Adrenal gland (tissue), 19 donors: ENCODE measurements around the gene TMEM63C. TPM values are rescaled to one million over a fixed set of nuclear protein-coding genes. Genes with fewer than 3 reads are reported as not detected.

Source experiments
- DNase-seq, 7 donors: peaks; one replicate each; pipeline ENCODE4 v3.0.0-alpha.2; 2019 to 2020
- H3K27ac ChIP-seq, 5 donors: fragments of 200-600 bp; sonication (generic) in 4 of 5; 1 replicate in 3 of 5; 2 replicates in 2 of 5; pipeline versions ENCODE4 v1.5.1 to v1.8.0; 2016 to 2020; ENCODE audit warnings: mild to moderate bottlenecking in 1 of 5
- H3K27me3 ChIP-seq: fragments of 200-600 bp; 2 replicates; pipeline ENCODE4 v1.8.0; 2021
- H3K36me3 ChIP-seq, 2 donors: fragments of 200-600 bp; replicated peaks in 1 of 2; 1 replicate in 1 of 2; 2 replicates in 1 of 2; pipeline versions ENCODE4 v1.5.1 to v1.8.0; 2018 to 2022
- H3K4me1 ChIP-seq, 2 donors: fragments of 200-600 bp; replicated peaks in 1 of 2; 1 replicate in 1 of 2; 2 replicates in 1 of 2; pipeline versions ENCODE4 v1.5.1 to v1.8.0; 2018 to 2021
- H3K4me3 ChIP-seq, 4 donors: fragments of 200-600 bp; sonication (generic) in 3 of 4; one replicate each; pipeline ENCODE4 v1.5.1; 2016 to 2018
- H3K9me3 ChIP-seq, 3 donors: fragments of 200-600 bp; sonication (generic) in 1 of 3; replicated peaks in 1 of 3; 1 replicate in 2 of 3; 2 replicates in 1 of 3; pipeline versions ENCODE4 v1.5.1 to v1.8.0; 2016 to 2021
- CTCF ChIP-seq, 6 experiments: fragments of 450-650 bp in 4 of 6; fragments of 200-600 bp in 2 of 6; sonication (generic) in 1 of 6; IDR thresholded peaks; 1 replicate in 5 of 6; 2 replicates in 1 of 6; pipeline versions ENCODE4 v1.5.1 to v1.8.0; 2016 to 2021; ENCODE audit warnings: antibody characterized with exemption in 6 of 6, mild to moderate bottlenecking in 2 of 6, moderate library complexity in 1 of 6
- POLR2A ChIP-seq, 2 donors: fragments of 450-650 bp; IDR thresholded peaks; one replicate each; pipeline ENCODE4 v1.6.1; 2017; ENCODE audit warnings: antibody characterized with exemption in 2 of 2, mild to moderate bottlenecking in 2 of 2, moderate library complexity in 1 of 2
- WGBS, 4 donors: extraction: QIAGEN DNeasy Blood & Tissue Kit in 2 of 4; methylation state at CpG; one replicate each; pipeline versions ENCODE4 v1.1.5 to v1.1.7; 2013 to 2017; 5-methylcytosine and 5-hydroxymethylcytosine counted together
- intact Hi-C, 2 donors: fragments of 100-400 bp; cut with DNase I; formaldehyde crosslinking; loops; one replicate each; pipeline versions ENCODE4 v1.14.1 to v1.15.0; 2022 to 2023
- long read RNA-seq, 10 donors: library from polyadenylated mRNA in 3 of 10; unstranded in 2 of 10; stranded (forward) in 1 of 10; transcript quantifications; one replicate each; pipeline ENCODE4 v2.0.0 and lab custom pipeline, GENCODE V29; 2021 to 2026
- polyA plus RNA-seq, 3 donors: library from polyadenylated mRNA; stranded (reverse); fragments of 200-250 nt in 2 of 3; fragments of 350-450 nt in 1 of 3; fragmentation: Illumina TruSeq in 1 of 3; extraction: RNeasy Lipid Tissue Mini Kit (QIAGEN cat#74804) in 1 of 3; gene quantifications; one replicate each; pipeline ENCODE4 v1.2.3, GENCODE V29; 2013 to 2014
- total RNA-seq, 9 donors: library from RNA; depleted of rRNA in 4 of 9; stranded (reverse); fragments of >200 nt in 4 of 9; fragments of 120-200 nt in 1 of 9; fragmentation: NEBNext Ultra II Directional in 1 of 9; extraction: Animal tissue kit (Norgen Biotek cat#: 25700) in 1 of 9; gene quantifications; one replicate each; pipeline versions ENCODE4 v1.1.0 to v1.2.4, GENCODE V29; 2013 to 2023
- donor health status: healthy with polysubstance abuse.
- donor health status: Bipolar disorder and iron deficiency.
- donor health status: DM: yes; HTN: yes; CAD: no.
- donor health status: DM: no; HTN: no; CAD: no.
- donor health status: DM: no; HTN: no; CAD: no.
- donor health status: DM: yes; HTN: yes; CAD: no.

The TMEM63C gene, protein sequence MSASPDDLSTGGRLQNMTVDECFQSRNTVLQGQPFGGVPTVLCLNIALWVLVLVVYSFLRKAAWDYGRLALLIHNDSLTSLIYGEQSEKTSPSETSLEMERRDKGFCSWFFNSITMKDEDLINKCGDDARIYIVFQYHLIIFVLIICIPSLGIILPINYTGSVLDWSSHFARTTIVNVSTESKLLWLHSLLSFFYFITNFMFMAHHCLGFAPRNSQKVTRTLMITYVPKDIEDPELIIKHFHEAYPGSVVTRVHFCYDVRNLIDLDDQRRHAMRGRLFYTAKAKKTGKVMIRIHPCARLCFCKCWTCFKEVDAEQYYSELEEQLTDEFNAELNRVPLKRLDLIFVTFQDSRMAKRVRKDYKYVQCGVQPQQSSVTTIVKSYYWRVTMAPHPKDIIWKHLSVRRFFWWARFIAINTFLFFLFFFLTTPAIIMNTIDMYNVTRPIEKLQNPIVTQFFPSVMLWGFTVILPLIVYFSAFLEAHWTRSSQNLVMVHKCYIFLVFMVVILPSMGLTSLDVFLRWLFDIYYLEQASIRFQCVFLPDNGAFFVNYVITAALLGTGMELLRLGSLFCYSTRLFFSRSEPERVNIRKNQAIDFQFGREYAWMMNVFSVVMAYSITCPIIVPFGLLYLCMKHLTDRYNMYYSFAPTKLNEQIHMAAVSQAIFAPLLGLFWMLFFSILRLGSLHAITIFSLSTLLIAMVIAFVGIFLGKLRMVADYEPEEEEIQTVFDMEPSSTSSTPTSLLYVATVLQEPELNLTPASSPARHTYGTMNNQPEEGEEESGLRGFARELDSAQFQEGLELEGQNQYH
- total RNA-seq (10 to 100 TPM in 3 of 9 donors, 1 to 10 TPM in 6; 2.7 to 19.7 (median 8.6) TPM), polyA plus RNA-seq (10 to 100 TPM in 1 of 3 donors, 1 to 10 TPM in 2; 3.1 to 21.2 (median 7.9) TPM)
- long read RNA-seq, donor 1, partial matches to known transcripts, result 0 of 5 reads
- long read RNA-seq, donor 1, other reads (novel, unspliced or antisense), result 5 of 5 reads
- long read RNA-seq, donor 2, result 0 reads
- long read RNA-seq, donor 3, result 0 reads
- long read RNA-seq, donor 4, partial matches to known transcripts, result 0 of 1 reads
- long read RNA-seq, donor 4, other reads (novel, unspliced or antisense), result 1 of 1 reads
- long read RNA-seq, donor 5, partial matches to known transcripts, result 1 of 1 reads
- long read RNA-seq, donor 5, other reads (novel, unspliced or antisense), result 0 of 1 reads
- long read RNA-seq, donor 6, result 0 reads
- long read RNA-seq, donor 7, result 0 reads
- long read RNA-seq, donor 8, result 0 reads
- long read RNA-seq, donor 9, partial matches to known transcripts, result 12 of 12 reads
- long read RNA-seq, donor 9, other reads (novel, unspliced or antisense), result 0 of 12 reads
- long read RNA-seq, donor 10, result 0 reads

DNA sequence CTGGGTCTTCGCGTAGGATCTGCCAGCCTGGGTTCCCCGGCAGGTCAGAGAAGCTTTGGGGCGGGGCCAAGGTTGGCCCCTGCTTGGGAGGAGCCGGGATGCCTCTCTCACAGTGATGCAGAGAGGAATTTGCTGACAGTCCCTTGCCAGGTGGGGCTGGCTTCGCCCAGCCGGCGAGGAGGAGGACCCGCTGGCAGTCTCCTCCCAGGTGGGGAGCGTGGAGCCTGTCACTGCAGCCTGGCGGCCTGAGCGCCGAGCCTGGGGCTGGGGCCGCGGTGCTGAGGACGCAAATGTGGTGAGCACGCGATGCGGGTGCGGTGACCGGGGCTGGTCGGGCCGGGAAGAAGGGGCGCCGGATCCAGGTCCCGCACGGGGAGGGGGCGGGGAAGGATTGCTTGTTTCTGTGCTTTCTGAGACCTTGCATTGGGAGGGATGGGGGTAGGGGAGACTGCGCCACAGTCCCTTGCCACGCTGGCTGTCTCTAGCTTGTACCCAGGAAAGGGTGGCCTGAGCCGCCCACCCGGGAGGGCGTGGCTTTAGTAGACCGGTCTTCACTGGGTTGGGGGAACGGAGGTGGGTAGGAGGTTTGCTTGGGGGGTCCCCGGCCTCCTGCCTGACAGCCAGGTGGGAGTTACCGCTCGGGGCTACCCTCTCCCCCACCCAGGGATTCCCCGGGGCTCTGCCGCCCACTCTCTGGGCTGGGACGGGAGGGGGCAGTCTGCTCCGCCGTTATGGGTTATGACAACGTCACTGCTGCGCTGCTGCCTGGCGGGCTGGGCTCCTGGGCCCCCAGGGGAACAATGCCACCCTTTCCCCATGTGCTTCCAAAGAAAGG is at the start of gene TMEM63C:
TSS of gene TMEM63C (plus strand) at position 196 of the 835 bp plus-strand sequence. CDS start 37,016 bp downstream, outside the sequence.
- H3K4me1 ChIP-seq, result peaks cover 8 to 17% of the 10 kb centered on the region in 2 donors
- TF ChIP-seq CTCF (IDR thresholded peaks at IDR 0.05) (no peak), POLR2A (IDR thresholded peaks at IDR 0.05) (peak; percentile 40 to 63)
- H3K27ac ChIP-seq, result peak within 1 kb of the TSS in 1 of 5 donors; percentile 17
- H3K36me3 ChIP-seq, result no peaks in the 10 kb centered on the region
- intact Hi-C loops, result no loop called here
- peak; percentile 63 to 89 (median 71) for DNase-seq
- peak within 1 kb of the TSS in 2 of 4 donors; percentile 32 to 68 for H3K4me3 ChIP-seq
- peaks cover 7% of the 10 kb centered on the region for H3K27me3 ChIP-seq
- 0 to 1% (median 1%) methylated on average over 4 to 46 of the region's 46 CpGs for WGBS, 4 donors
- H3K9me3 ChIP-seq, result no peaks in the 10 kb centered on the region

DNA sequence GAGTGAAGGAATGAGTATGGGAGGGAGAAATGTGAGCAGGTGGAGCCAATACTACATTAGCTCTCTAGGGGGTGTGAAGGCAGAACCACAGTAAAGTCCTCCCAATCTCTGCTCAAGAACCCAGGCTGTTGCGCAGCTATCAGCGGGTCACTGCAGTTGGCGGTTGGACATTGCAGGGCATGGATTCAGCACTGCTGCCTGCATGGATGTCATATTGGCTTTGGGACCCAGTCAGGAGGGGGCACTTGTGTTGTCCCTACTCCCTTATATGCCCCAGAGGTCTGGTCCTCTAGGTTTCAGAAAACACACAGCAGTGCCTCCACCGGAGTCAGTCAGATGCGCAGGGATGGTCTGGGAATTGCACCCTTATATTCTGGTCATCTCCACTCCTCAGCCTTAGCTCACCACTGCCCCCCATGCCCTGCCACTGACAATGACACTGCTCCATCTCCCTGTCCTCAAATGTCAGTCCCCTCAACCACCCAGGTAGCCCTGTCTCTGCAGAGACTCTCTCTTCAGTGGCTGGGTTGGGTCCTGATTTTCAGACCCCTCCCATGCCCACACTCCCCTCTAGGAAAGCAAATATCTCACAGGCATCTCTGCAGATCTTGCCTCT is 49.6 kb upstream of the TMEM63C start:
- no peaks in the 10 kb centered on the region for H3K9me3 ChIP-seq
- WGBS, 4 donors, result 81 to 92% (median 91%) methylated on average over 5 of the region's 5 CpGs
- intact Hi-C loops, result no loop called here
- no peak overlapping the region for H3K27ac ChIP-seq
- TF ChIP-seq POLR2A (IDR thresholded peaks at IDR 0.05), result no peak
- no peak for TF ChIP-seq CTCF (IDR thresholded peaks at IDR 0.05)
- no peaks in the 10 kb centered on the region for H3K36me3 ChIP-seq
- H3K4me1 ChIP-seq, result no peaks in the 10 kb centered on the region
- H3K27me3 ChIP-seq, result peaks cover 9% of the 10 kb centered on the region
- DNase-seq, result peak in 1 of 7 donors; percentile 40
- H3K4me3 ChIP-seq, result no peak overlapping the region

DNA sequence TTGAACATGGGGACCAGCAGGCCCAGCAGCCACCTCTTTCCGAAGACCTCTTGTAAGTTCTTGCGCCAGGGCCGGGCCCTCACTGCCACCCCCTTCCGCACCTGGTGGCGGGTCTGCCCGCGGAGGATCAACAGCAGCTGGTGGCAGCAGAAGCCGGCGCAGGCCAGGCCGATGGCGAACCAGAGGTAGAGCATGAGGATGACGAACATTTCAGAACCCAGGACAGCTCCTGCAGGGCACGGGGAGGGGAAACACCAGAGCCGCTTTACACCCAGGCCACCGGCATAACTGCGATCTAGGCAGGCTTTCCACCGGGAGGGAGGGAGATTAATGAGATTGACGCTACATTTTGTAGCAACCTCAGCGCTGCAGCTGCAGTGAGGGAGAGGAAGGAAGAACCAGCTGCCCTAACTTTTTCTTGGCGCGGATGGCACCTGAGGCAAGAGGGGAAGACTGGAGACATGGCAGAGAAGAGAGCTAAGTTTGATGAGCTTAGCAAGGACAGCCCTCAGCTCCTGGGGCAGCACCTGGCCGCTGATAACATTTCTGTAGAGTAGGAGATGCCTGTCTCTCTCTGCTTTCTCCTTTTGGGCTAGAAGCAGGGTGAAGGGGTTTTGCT is 47.8 kb upstream of the TMEM63C start:
- Histone ChIP-seq H3K27me3 (peaks cover 22% of the 10 kb centered on the region), H3K27ac (no peak overlapping the region), H3K9me3 (no peaks in the 10 kb centered on the region), H3K36me3 (no peaks in the 10 kb centered on the region), H3K4me3 (no peak overlapping the region), H3K4me1 (no peaks in the 10 kb centered on the region)
- TF ChIP-seq CTCF (IDR thresholded peaks at IDR 0.05), result no peak
- TF ChIP-seq POLR2A (IDR thresholded peaks at IDR 0.05), result no peak
- 12 to 16% (median 12%) methylated on average over 9 to 22 of the region's 22 CpGs for WGBS, 4 donors
- peak; percentile 69 to 78 (median 75) for DNase-seq
- intact Hi-C loops, result no loop called here
